IPS DF 19.7 (cell line): ENCODE measurements around the gene MTOR.
"Not testable (repeated sequence)": the region's sequence is repeated elsewhere in the genome, so short reads cannot be mapped to it uniquely, and the experiment has no call there.

ENCODE experiments used
- DNase-seq: peaks from one replicate; pipeline ENCODE4 v3.0.0-alpha.2; 2013; ENCODE audit warnings: low read depth, low spot score

Gene MTOR

GRCh38 chr1:11280719-11281376 lies 18.5 kb upstream of the MTOR start:
- no peak for DNase-seq

GRCh38 chr1:11279630-11280029 lies 17.3 kb upstream of the MTOR start:
- no peak for DNase-seq

DNA sequence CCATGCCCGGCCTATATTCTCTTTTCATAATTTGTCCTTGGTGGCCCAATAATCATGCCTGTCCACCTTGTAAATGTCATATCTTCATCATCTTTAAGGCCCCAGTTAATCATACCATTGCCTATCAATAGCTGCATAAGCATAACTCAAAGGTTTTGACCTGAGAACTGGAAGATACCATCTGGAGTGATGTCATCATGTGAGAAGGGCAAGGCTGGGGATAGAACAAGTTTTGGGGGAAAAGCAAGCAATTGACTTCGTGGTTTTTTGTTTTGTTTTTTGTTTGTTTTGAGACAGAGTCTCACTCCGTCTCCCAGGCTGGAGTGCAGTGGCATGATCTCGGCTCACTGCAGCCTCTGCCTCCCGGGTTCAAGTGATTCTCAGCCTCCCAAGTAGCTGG lies 16.8 kb upstream of the MTOR start:
- DNase-seq = no peak

- DNase-seq = no peak
These were observed 11.4 kb upstream of the MTOR start for GRCh38 chr1:11273595-11274234.

- DNase-seq = no peak
These were observed 10.7 kb upstream of the MTOR start, which contains the start of gene UBIAD1 for GRCh38 chr1:11272832-11273594. Gene UBIAD1 (plus strand): TSS chr1:11273198. CDS start chr1:11273532, 334 bp downstream.

GRCh38 chr1:11272544-11272831 lies 10.1 kb upstream of the MTOR start:
- no peak for DNase-seq

DNA sequence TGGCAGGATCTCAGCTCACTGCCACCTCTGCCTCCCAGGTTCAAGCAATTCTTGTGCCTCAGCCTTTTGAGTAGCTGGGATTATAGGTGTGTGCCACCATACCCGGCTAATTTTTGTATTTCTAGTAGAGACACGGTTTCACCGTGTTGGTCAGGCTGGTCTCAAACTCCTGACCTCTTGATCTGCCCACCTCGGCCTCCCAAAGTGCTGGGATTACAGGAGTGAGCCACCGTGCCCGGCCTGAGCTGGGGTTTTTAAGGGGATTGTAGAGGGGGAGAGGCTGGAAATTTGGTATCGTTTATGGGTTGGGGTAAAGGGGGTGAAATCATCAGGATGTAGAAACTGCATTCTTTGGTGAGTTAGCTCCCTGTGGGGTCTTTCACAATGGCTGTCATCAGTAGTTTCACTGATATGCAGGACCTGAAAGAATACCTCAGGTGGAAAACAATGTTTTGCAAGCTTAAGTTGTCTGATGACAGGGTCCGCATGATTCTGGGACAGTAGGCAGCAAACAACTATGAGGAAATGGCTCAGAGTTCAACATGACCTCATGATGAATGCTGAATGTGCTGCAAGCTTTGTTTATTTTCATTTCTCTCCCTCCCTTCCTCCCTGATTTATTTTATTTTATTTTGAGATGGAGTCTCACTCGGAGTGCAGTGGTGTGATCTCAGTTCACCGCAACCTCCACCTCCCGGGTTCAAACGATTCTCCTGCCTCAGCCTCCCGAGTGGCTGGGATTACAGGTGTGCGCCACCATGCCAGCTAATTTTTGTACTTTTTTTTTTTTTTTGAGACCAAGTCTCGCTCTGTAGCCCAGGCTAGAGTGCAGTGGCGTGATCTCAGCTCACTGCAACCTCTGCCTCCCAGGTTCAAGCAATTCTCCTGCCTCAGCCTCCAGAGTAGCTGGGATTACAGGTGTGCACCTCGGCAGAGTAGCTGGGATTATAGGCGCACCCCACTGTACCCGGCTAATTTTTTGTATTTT lies 5.3 kb upstream of the MTOR start:
- not testable (repeated sequence) for DNase-seq

- no peak for DNase-seq
These were observed 4.1 kb upstream of the MTOR start for GRCh38 chr1:11266268-11267074.

- DNase-seq = no peak
These were observed 6.1 kb downstream of the MTOR start for GRCh38 chr1:11256299-11256698.

GRCh38 chr1:11253226-11253625 lies 9.1 kb downstream of the MTOR start:
- DNase-seq = no peak

DNA sequence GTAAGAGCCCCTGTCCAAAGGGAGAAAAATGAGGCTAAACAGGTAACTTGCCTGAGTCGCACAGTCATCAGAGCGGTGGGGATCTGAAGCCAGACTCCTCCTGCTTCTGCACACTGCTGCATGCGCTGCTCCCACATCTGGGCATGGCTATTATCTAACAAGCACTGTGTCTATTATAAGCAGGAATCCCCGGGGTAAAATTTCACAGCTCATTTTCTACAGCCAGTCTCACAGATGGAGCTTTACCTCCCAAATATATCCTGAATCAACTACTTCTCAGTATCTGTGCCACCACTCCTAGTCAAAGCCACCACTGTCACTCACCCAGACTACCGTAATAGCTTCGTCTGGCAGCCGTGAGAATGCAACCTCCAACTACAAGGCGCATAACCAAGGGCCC lies 9.8 kb downstream of the MTOR start:
- DNase-seq = no peak

DNA sequence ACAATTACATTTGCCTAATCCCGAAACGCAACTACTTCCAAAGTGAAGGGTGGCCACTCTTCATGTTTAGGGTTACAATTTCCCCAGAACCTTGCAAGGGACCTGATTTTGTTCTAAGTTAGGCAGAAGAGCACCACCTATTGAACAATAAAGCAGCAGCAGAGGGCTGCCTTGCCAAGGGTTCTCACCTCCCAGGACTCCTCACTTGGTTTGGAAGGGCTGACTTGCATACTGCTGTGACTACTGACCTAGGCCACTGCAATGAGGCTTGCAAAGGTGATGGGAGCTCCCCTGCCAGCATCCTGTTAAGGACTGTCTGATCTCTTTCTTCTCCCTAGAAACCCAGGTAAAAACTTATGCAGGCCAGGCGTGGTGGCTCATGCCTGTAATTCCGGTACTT lies 14.2 kb downstream of the MTOR start:
- no peak for DNase-seq

DNA sequence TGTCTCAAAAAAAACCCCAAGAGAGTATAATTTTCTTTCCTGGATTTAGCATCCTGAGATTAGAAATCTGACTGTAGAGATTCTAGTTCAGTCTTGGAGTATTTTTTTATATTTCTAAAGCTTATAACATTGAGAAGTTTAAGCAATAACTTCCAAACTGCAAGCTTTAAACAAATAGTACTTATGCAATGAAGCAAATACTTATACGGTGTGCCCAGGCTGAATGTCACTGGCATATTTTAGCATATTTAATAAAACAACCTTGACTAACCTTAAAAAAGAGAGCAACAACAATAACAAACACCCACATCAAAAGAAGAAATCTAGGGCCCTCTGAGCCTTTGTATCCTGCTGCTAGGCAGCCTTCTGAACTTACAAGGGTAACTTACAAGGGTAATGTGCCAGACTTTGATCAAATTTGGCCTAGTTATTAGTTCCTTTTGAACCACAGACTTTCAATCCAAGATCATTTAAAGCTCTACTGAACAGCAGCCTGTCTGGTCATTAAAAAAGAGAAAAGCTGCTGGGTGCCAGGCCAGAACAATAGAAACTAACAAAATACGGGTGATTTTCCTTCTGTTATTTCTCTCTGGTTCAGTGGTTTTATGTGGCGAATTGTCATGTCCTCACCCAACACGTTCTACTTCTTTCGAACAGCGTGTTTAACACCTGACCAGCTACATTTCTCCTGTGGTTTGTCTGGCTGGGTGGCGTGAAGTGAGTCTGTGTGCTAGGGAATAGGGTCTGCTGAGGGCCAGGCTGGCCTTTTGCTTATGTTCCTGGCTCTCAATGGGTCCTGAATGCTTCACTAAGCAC lies 16.2 kb downstream of the MTOR start:
- DNase-seq = no peak

- DNase-seq = no peak
These were observed 17.1 kb downstream of the MTOR start for GRCh38 chr1:11245248-11245647.

GRCh38 chr1:11238311-11238710 lies 24.0 kb downstream of the MTOR start:
- no peak for DNase-seq

DNA sequence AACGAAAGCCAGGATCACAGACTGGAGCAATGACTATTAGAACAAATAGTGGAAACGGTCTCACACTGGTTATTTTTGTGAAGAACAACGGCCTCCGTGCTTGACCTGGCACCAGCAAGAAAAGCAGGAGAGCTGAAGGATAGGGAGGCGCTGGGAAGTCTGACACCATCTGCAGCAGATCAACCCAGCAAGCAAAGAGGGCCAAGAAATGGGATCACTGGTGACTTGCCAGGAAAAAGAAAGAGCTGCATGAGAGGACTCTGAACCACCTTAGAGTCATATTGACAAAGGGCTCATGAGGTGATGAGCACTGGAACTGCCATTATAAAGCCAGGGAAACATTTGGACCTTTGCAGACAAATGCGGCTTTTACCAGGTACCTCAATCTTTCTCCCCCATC lies 25.0 kb downstream of the MTOR start:
- DNase-seq = no peak

DNA sequence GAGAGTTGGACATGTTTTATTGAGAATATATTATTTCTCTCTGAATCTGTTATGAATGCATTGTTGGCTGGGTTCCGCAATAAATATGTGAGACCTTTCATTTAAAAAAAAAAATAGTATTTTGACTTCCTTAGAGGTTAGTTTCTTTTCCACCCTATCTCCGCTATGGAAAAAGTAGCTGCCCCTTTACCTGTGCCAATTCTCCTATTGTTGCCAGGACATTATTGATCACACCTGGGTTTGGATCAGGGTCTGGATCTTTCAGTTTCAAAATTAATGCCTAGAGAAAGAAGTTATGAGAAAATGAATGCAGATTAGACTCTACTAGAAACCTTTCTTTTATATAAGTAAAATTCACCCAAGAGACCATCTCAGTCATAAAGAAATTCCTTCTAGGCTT lies 29.1 kb downstream of the MTOR start:
- no peak for DNase-seq

GRCh38 chr1:11229203-11229602 lies 33.1 kb downstream of the MTOR start:
- DNase-seq = no peak

- DNase-seq = no peak
These were observed 35.0 kb downstream of the MTOR start for GRCh38 chr1:11227106-11228077.
